ENCODE measurements around the gene PGLYRP2. TPM values are rescaled to one million over a fixed set of nuclear protein-coding genes. Genes with fewer than 3 reads are reported as not detected.

PGLYRP2 gene
- total and polyA plus RNA-seq, 12 donors: not detected

DNA sequence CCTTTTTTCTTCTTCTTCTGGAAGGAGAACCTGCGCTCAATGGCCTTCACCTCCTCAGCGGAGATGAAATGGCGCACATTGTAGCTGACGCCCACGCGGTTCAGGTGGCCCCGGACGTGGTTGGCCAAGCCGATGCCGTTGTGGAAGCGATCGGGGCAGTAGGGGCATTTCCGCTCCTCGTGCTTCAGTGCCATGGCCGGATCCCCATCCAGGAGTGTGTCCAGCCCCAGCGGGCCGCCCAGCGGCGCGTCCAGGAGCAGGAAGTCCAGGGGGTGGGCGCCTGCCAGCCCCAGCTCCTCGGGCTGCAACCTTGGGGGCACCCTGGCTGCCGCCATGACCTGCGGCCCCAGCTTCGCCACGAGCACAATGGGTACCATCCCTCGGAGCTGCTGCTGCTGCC, 40.7 kb downstream of the PGLYRP2 start:
- no peak overlapping the region for H3K27ac ChIP-seq
- no peaks in the 10 kb centered on the region for H3K9me3 ChIP-seq (replicated peaks in 1 of 3)
- no peaks in the 10 kb centered on the region for H3K36me3 ChIP-seq (replicated peaks in 1 of 2)
- WGBS, 4 donors: 91 to 97% (median 94%) methylated on average over 18 to 27 of the region's 27 CpGs
- H3K4me1 ChIP-seq (replicated peaks in 1 of 2): peaks cover under 1 to 2% of the 10 kb centered on the region in 2 donors
- DNase-seq: no peak
- TF ChIP-seq, protein P1, sequence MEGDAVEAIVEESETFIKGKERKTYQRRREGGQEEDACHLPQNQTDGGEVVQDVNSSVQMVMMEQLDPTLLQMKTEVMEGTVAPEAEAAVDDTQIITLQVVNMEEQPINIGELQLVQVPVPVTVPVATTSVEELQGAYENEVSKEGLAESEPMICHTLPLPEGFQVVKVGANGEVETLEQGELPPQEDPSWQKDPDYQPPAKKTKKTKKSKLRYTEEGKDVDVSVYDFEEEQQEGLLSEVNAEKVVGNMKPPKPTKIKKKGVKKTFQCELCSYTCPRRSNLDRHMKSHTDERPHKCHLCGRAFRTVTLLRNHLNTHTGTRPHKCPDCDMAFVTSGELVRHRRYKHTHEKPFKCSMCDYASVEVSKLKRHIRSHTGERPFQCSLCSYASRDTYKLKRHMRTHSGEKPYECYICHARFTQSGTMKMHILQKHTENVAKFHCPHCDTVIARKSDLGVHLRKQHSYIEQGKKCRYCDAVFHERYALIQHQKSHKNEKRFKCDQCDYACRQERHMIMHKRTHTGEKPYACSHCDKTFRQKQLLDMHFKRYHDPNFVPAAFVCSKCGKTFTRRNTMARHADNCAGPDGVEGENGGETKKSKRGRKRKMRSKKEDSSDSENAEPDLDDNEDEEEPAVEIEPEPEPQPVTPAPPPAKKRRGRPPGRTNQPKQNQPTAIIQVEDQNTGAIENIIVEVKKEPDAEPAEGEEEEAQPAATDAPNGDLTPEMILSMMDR (IDR thresholded peaks at IDR 0.05): no peak
- TF ChIP-seq POLR2A (IDR thresholded peaks at IDR 0.05): no peak
- no peaks in the 10 kb centered on the region for H3K27me3 ChIP-seq
- no peak overlapping the region for H3K4me3 ChIP-seq
- intact Hi-C loops (cut with DNase I): no loop called here

DNA sequence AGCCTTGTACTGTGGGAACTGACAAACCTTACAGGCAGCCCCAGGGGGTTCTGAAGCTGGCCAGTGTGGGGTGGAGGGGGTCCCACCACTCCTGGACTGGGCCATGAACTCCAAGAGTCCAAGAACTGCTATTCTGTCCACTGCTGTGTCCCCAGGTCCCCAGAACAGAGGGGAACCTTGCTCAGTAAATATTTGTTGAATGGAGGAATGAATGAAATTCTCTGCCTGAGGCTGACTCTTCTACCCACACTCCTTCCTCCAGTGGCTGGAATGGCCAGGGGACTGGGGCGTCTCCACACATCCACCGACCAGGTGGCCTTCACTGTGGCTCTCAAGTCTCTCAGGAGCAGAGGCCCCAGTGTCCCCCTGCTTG, 41.2 kb downstream of the PGLYRP2 start:
- Histone ChIP-seq H3K27me3 (no peaks in the 10 kb centered on the region), H3K4me3 (no peak overlapping the region), H3K9me3 (replicated peaks in 1 of 3) (no peaks in the 10 kb centered on the region), H3K36me3 (replicated peaks in 1 of 2) (no peaks in the 10 kb centered on the region), H3K4me1 (replicated peaks in 1 of 2) (peaks cover 5 to 6% of the 10 kb centered on the region in 2 donors), H3K27ac (peak overlapping the region in 1 of 5 donors; percentile 10)
- no peak for DNase-seq
- TF ChIP-seq POLR2A (IDR thresholded peaks at IDR 0.05): no peak
- TF ChIP-seq, protein P1 (IDR thresholded peaks at IDR 0.05): no peak
- WGBS, 4 donors: 80 to 100% (median 90%) methylated on average over 1 to 2 of the region's 2 CpGs
- intact Hi-C loops (cut with DNase I): no loop called here

DNA sequence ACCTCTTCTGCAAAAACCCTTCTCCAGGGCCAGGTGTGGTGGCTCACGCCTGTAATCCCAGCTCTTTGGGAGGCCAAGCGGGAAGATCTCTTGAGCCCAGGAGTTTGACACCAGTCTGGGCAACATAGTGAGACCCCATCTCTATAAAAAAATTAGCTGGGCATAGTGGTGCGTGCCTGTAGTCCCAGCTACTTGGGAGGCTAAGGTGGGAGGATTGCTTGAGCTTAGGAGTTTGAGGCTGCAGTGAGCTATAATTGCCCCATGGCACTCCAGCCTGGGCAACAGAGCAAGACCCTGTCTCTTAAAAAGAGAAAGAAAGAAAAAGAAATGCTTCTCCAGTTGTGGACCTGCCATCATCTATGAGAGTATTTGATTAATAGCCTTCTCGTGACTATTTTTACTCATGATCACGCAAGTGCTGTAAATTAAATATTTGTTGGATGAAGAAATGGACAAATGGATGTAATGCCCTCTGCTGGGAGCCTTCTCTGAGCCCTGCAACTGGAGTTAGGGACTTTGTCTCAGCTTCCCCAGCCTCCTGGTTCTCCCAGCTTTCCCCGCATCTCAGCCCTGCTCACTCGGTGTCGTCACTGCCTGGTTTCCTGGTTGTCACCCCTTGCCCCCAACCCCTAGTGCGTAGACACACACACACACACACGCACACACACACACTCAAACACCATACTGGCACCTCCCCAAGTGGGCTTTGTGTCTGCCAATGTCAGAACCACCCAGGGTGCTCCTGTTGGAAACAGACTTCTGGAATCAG, 41.8 kb downstream of the PGLYRP2 start:
- WGBS, 4 donors: 70 to 81% (median 75%) methylated on average over 9 to 10 of the region's 10 CpGs
- Histone ChIP-seq H3K9me3 (replicated peaks in 1 of 3) (no peaks in the 10 kb centered on the region), H3K4me3 (no peak overlapping the region), H3K27ac (peak overlapping the region in 1 of 5 donors; percentile 10), H3K27me3 (no peaks in the 10 kb centered on the region), H3K4me1 (replicated peaks in 1 of 2) (peaks cover 5 to 9% of the 10 kb centered on the region in 2 donors), H3K36me3 (replicated peaks in 1 of 2) (no peaks in the 10 kb centered on the region)
- DNase-seq: peak in 1 of 7 donors; percentile 13
- intact Hi-C loops (cut with DNase I): no loop called here
- TF ChIP-seq, protein P1 (IDR thresholded peaks at IDR 0.05): peak in 5 of 6 experiments; percentile 11 to 36 (median 30)
- TF ChIP-seq POLR2A (IDR thresholded peaks at IDR 0.05): no peak

DNA sequence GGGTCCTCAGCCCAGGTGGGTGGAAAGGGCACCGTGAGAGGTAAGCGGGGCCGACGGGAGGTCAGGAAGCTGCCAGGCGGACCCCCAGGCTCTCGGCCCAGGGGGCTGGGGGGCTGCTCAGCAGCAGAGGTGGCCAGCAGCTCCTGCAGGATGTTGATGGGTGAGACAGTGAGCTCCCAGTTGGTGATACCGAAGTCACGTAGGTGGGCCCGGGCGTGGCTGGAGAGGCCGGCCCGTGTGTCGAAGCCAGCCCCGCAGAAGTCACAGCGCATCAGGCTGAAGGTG, 42.5 kb downstream of the PGLYRP2 start:
- no peak overlapping the region for H3K4me3 ChIP-seq
- H3K27me3 ChIP-seq: no peaks in the 10 kb centered on the region
- no peak overlapping the region for H3K27ac ChIP-seq
- H3K36me3 ChIP-seq (replicated peaks in 1 of 2): no peaks in the 10 kb centered on the region
- TF ChIP-seq, protein P1 (IDR thresholded peaks at IDR 0.05): no peak
- no peak for TF ChIP-seq POLR2A (IDR thresholded peaks at IDR 0.05)
- intact Hi-C loops (cut with DNase I): no loop called here
- WGBS, 4 donors: 80 to 95% (median 93%) methylated on average over 2 to 15 of the region's 15 CpGs
- H3K4me1 ChIP-seq (replicated peaks in 1 of 2): peaks cover 7 to 9% of the 10 kb centered on the region in 2 donors
- no peaks in the 10 kb centered on the region for H3K9me3 ChIP-seq (replicated peaks in 1 of 3)
- peak in 1 of 7 donors; percentile 13 for DNase-seq

All from adrenal gland (tissue), 12 donors.